OCI-LY3 (cell line): ENCODE results near the gene PDE7B.

Experiments
- H2AFZ ChIP-seq: fragments of 200-600, 300-600 bp; shearing (Covaris generic); 2 replicates; pipeline ENCODE4 v1.6.0; 2014; ENCODE audit warnings: antibody characterized with exemption, low read depth, low read length
- H3K27ac ChIP-seq: fragments of 200-600, 300-600 bp; sonication (generic); 2 replicates; pipeline ENCODE4 v1.5.1; 2014; ENCODE audit warnings: mild to moderate bottlenecking, low read length, moderate library complexity, mixed read lengths
- H3K27me3 ChIP-seq: fragments of 200-600, 300-600 bp; sonication (generic); 2 replicates; pipeline ENCODE4 v1.6.1; 2014; ENCODE audit warnings: low read depth, low read length, mixed read lengths
- H3K36me3 ChIP-seq: fragments of 200-600, 300-600 bp; sonication (generic); replicated peaks from 2 replicates; pipeline ENCODE3; 2014; ENCODE audit warnings: low read depth, low read length, mixed read lengths
- H3K4me1 ChIP-seq: fragments of 300-600, 200-600 bp; sonication (generic); 2 replicates; pipeline ENCODE4 v1.6.1; 2014; ENCODE audit warnings: low read length, mixed read lengths
- H3K4me2 ChIP-seq: fragments of 200-600, 300-600 bp; sonication (generic); 2 replicates; pipeline ENCODE4 v1.6.1; 2014; ENCODE audit warnings: low read length, mixed read lengths
- H3K4me3 ChIP-seq: fragments of 300-600, 200-600 bp; sonication (generic); 2 replicates; pipeline ENCODE4 v1.5.1; 2014; ENCODE audit warnings: antibody characterized with exemption, mild to moderate bottlenecking, low read length, moderate library complexity
- H3K79me2 ChIP-seq: fragments of 300-600, 200-600 bp; shearing (Covaris generic); 2 replicates; pipeline ENCODE4 v1.6.1; 2014; ENCODE audit warnings: mild to moderate bottlenecking, low read length, mixed read lengths
- H3K9ac ChIP-seq: fragments of 300-600, 200-600 bp; shearing (Covaris generic); 2 replicates; pipeline ENCODE4 v1.6.0; 2014; ENCODE audit warnings: mild to moderate bottlenecking, low read length, moderate library complexity
- H3K9me3 ChIP-seq: fragments of 200-600, 300-600 bp; shearing (Covaris generic); 2 replicates; pipeline ENCODE4 v1.6.1; 2014; ENCODE audit warnings: low read length, mixed read lengths; ENCODE audit not compliant: insufficient read depth
- H4K20me1 ChIP-seq: fragments of 200-600, 300-600 bp; sonication (generic); 2 replicates; pipeline ENCODE4 v1.6.1; 2016; ENCODE audit warnings: low read length, mixed read lengths; ENCODE audit not compliant: insufficient read depth
- EZH2phosphoT487 ChIP-seq: fragments of 200-600 bp; shearing (Covaris generic); IDR thresholded peaks from 2 replicates; pipeline ENCODE4 v1.6.1; 2018; ENCODE audit warnings: antibody characterized with exemption, mixed run types, low read depth
- TF ChIP-seq, protein P1 (sequence below): fragments of 200-600, 300-600 bp; sonication (generic); IDR thresholded peaks from 2 replicates; pipeline ENCODE4 v1.5.1; 2014; ENCODE audit warnings: antibody characterized with exemption, low read length, low read depth

The PDE7B gene

GRCh38 chr6:135883045-135883444, 31.5 kb downstream of the PDE7B start:
- H3K27me3 ChIP-seq, result no peaks in the 10 kb centered on the region
- no peak overlapping the region for H3K4me2 ChIP-seq
- H3K79me2 ChIP-seq, result no peaks in the 10 kb centered on the region
- TF ChIP-seq, protein P1, sequence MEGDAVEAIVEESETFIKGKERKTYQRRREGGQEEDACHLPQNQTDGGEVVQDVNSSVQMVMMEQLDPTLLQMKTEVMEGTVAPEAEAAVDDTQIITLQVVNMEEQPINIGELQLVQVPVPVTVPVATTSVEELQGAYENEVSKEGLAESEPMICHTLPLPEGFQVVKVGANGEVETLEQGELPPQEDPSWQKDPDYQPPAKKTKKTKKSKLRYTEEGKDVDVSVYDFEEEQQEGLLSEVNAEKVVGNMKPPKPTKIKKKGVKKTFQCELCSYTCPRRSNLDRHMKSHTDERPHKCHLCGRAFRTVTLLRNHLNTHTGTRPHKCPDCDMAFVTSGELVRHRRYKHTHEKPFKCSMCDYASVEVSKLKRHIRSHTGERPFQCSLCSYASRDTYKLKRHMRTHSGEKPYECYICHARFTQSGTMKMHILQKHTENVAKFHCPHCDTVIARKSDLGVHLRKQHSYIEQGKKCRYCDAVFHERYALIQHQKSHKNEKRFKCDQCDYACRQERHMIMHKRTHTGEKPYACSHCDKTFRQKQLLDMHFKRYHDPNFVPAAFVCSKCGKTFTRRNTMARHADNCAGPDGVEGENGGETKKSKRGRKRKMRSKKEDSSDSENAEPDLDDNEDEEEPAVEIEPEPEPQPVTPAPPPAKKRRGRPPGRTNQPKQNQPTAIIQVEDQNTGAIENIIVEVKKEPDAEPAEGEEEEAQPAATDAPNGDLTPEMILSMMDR, result no peak
- TF ChIP-seq EZH2phosphoT487, result no peak
- H3K9me3 ChIP-seq, result no peaks in the 10 kb centered on the region
- no peak overlapping the region for H3K27ac ChIP-seq
- H3K4me1 ChIP-seq, result peaks cover 36% of the 10 kb centered on the region
- H3K4me3 ChIP-seq, result no peak overlapping the region
- no peaks in the 10 kb centered on the region for H3K36me3 ChIP-seq
- H3K9ac ChIP-seq, result no peak overlapping the region
- H2AFZ ChIP-seq, result no peak overlapping the region
- no peaks in the 10 kb centered on the region for H4K20me1 ChIP-seq

DNA sequence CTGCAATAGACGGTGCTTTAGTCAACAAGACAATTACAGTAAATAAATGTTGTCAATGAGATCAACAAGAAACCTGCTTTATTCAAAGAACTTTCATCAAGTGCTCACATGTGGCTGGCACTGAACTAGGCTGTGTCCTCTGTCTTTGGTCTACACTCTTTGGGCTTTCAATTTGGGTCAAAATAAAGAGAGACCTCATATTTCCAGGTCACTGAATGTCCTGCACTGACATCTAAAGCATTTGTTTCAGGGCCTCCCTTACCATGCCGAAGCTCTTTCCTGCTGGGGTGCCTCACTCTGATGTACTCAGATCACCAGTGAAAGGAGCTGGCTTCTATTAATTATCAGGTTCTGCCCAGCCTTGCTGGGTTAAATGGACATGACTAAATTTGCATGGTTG, 32.0 kb downstream of the PDE7B start:
- H3K79me2 ChIP-seq, result no peaks in the 10 kb centered on the region
- H3K36me3 ChIP-seq, result no peaks in the 10 kb centered on the region
- H3K9me3 ChIP-seq, result no peaks in the 10 kb centered on the region
- H2AFZ ChIP-seq, result no peak overlapping the region
- H3K27me3 ChIP-seq, result no peaks in the 10 kb centered on the region
- H3K4me3 ChIP-seq, result no peak overlapping the region
- no peak for TF ChIP-seq EZH2phosphoT487
- TF ChIP-seq, protein P1, result no peak
- peaks cover 36% of the 10 kb centered on the region for H3K4me1 ChIP-seq
- H3K27ac ChIP-seq, result no peak overlapping the region
- no peak overlapping the region for H3K4me2 ChIP-seq
- H3K9ac ChIP-seq, result no peak overlapping the region
- H4K20me1 ChIP-seq, result no peaks in the 10 kb centered on the region

GRCh38 chr6:135884136-135884535, 32.6 kb downstream of the PDE7B start:
- Histone ChIP-seq H3K79me2 (no peaks in the 10 kb centered on the region), H3K4me3 (no peak overlapping the region), H3K4me2 (no peak overlapping the region), H3K4me1 (peaks cover 36% of the 10 kb centered on the region), H3K36me3 (no peaks in the 10 kb centered on the region), H2AFZ (no peak overlapping the region), H3K27me3 (no peaks in the 10 kb centered on the region), H3K27ac (no peak overlapping the region), H3K9me3 (no peaks in the 10 kb centered on the region), H3K9ac (no peak overlapping the region), H4K20me1 (no peaks in the 10 kb centered on the region)
- no peak for TF ChIP-seq EZH2phosphoT487
- TF ChIP-seq, protein P1, result no peak

DNA sequence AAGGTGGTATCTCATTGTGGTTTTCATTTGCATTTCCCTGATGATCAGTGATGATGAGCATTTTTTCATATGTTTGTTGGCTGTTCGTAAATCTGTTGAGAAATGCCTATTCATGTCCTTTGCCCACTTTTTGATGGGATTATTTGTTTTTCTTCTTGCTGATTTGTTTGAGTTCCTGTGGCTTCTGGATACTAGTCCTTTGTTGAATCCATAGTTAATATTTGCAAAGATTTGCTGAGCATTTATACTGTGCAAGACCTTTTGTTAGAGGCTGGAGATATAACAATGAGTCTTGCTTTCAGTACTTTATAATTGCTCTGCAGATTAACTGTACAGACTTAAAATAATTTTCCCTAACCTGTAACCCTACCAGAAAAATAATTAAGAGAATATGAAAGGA, 35.6 kb downstream of the PDE7B start:
- Histone ChIP-seq H3K27me3 (no peaks in the 10 kb centered on the region), H3K9ac (no peak overlapping the region), H3K4me2 (no peak overlapping the region), H4K20me1 (no peaks in the 10 kb centered on the region), H3K9me3 (no peaks in the 10 kb centered on the region), H3K79me2 (no peaks in the 10 kb centered on the region), H3K4me3 (no peak overlapping the region), H3K27ac (no peak overlapping the region), H2AFZ (no peak overlapping the region), H3K36me3 (no peaks in the 10 kb centered on the region), H3K4me1 (peaks cover 18% of the 10 kb centered on the region)
- TF ChIP-seq, protein P1, result no peak
- no peak for TF ChIP-seq EZH2phosphoT487
